NCI-H2196 (cell line): ENCODE results near the gene TOM1L1.

Experiments used
- DNase-seq: peaks from one replicate; lab custom pipeline; 2025; ENCODE audit not compliant: unreplicated experiment; lab: John Stamatoyannopoulos, UW

The TOM1L1 gene

GRCh38 chr17:54990118-54990517 is 89.5 kb downstream of the TOM1L1 start:
- DNase-seq = no peak

- no peak for DNase-seq
Measured at GRCh38 chr17:54991567-54991966, 90.9 kb downstream of the TOM1L1 start.

GRCh38 chr17:54992797-54993639 is 92.4 kb downstream of the TOM1L1 start:
- peak; percentile 56 for DNase-seq

- DNase-seq = no peak
Measured at GRCh38 chr17:54996441-54996840, 95.8 kb downstream of the TOM1L1 start.

GRCh38 chr17:55002458-55002857 is 101.8 kb downstream of the TOM1L1 start:
- DNase-seq = no peak

- no peak for DNase-seq
Measured at GRCh38 chr17:55004484-55004883, 103.8 kb downstream of the TOM1L1 start.

- no peak for DNase-seq
Measured at GRCh38 chr17:55005520-55005919, 104.9 kb downstream of the TOM1L1 start.
